KMS-11 (cell line): ENCODE data around the gene DMBX1.

Experiments used
- H2AFZ ChIP-seq: fragments of 200-600 bp; sonication (generic); 2 replicates; pipeline ENCODE4 v1.6.1; 2016; ENCODE audit warnings: antibody characterized with exemption, mixed run types, low read depth
- H3K27ac ChIP-seq: fragments of 200-600 bp; sonication (generic); 2 replicates; pipeline ENCODE4 v1.6.1; 2016; ENCODE audit warnings: mild to moderate bottlenecking, mixed run types
- H3K27me3 ChIP-seq: fragments of 200-600 bp; sonication (generic); 2 replicates; pipeline ENCODE4 v1.6.1; 2017; ENCODE audit warnings: mild to moderate bottlenecking, low read depth, mixed run types, moderate library complexity; ENCODE audit not compliant: insufficient read depth
- H3K36me3 ChIP-seq: fragments of 200-600 bp; sonication (generic); 2 replicates; pipeline ENCODE4 v1.6.1; 2017; ENCODE audit warnings: mild to moderate bottlenecking, mixed run types; ENCODE audit not compliant: insufficient read depth
- H3K4me1 ChIP-seq: fragments of 200-600 bp; sonication (generic); 2 replicates; pipeline ENCODE4 v1.6.1; 2016; ENCODE audit warnings: mild to moderate bottlenecking, low read depth, mixed run types; ENCODE audit not compliant: poor library complexity, severe bottlenecking
- H3K4me2 ChIP-seq: fragments of 200-600 bp; sonication (generic); 2 replicates; pipeline ENCODE4 v1.7.0; 2016; ENCODE audit warnings: mild to moderate bottlenecking, mixed run types
- H3K4me3 ChIP-seq: fragments of 200-600 bp; sonication (generic); IDR thresholded peaks from 2 replicates; pipeline ENCODE4 v1.6.1; 2017; ENCODE audit warnings: low read depth, low read length, mixed read lengths; ENCODE audit not compliant: insufficient read depth
- H3K79me2 ChIP-seq: fragments of 200-600 bp; sonication (generic); 2 replicates; pipeline ENCODE4 v1.6.1; 2016; ENCODE audit warnings: low read depth, mixed run types; ENCODE audit not compliant: insufficient read depth
- H3K9ac ChIP-seq: fragments of 200-600 bp; sonication (generic); 2 replicates; pipeline ENCODE4 v1.6.1; 2016; ENCODE audit warnings: mild to moderate bottlenecking, mixed run types
- H4K20me1 ChIP-seq: fragments of 200-600 bp; sonication (generic); 2 replicates; pipeline ENCODE4 v1.6.1; 2016; ENCODE audit warnings: mild to moderate bottlenecking, mixed run types; ENCODE audit not compliant: insufficient read depth
- CTCF ChIP-seq: fragments of 200-600 bp; sonication (generic); conservative IDR thresholded peaks from 2 replicates; pipeline ENCODE4 v1.6.1; 2017; ENCODE audit warnings: low read depth, mild to moderate bottlenecking, antibody characterized with exemption, low read length, moderate library complexity, mixed read lengths

Gene DMBX1

GRCh38 chr1:46486432-46487015 is 3.1 kb upstream of the DMBX1 start:
- no peak overlapping the region for H3K4me2 ChIP-seq
- H3K4me1 ChIP-seq, result no peaks in the 10 kb centered on the region
- no peaks in the 10 kb centered on the region for H3K36me3 ChIP-seq
- no peaks in the 10 kb centered on the region for H4K20me1 ChIP-seq
- no peak overlapping the region for H3K9ac ChIP-seq
- no peak overlapping the region for H2AFZ ChIP-seq
- no peaks in the 10 kb centered on the region for H3K79me2 ChIP-seq
- no peak overlapping the region for H3K27ac ChIP-seq
- TF ChIP-seq CTCF, result no peak
- H3K4me3 ChIP-seq, result no peak overlapping the region
- peaks cover 30% of the 10 kb centered on the region for H3K27me3 ChIP-seq

- Histone ChIP-seq H3K27me3 (peaks cover 40% of the 10 kb centered on the region), H4K20me1 (no peaks in the 10 kb centered on the region)
Observed at GRCh38 chr1:46487818-46488218, 1.8 kb upstream of the DMBX1 start.

GRCh38 chr1:46488343-46489168 is 1.1 kb upstream of the DMBX1 start:
- Histone ChIP-seq H3K9ac (no peak overlapping the region), H3K36me3 (no peaks in the 10 kb centered on the region), H3K27me3 (peaks cover 40% of the 10 kb centered on the region), H3K27ac (no peak overlapping the region), H2AFZ (no peak overlapping the region; the same call in 1 of the 2 replicates), H3K4me3 (no peak overlapping the region), H3K4me1 (no peaks in the 10 kb centered on the region), H3K4me2 (no peak overlapping the region), H4K20me1 (no peaks in the 10 kb centered on the region), H3K79me2 (no peaks in the 10 kb centered on the region)
- TF ChIP-seq CTCF, result no peak

More at GRCh38 chr1:46487818-46488218, 1.8 kb upstream of the DMBX1 start:
- no peak overlapping the region for H2AFZ ChIP-seq
- no peak overlapping the region for H3K27ac ChIP-seq
- H3K79me2 ChIP-seq, result no peaks in the 10 kb centered on the region
- H3K9ac ChIP-seq, result no peak overlapping the region
- no peak overlapping the region for H3K4me2 ChIP-seq
- no peaks in the 10 kb centered on the region for H3K4me1 ChIP-seq
- no peak overlapping the region for H3K4me3 ChIP-seq
- no peak for TF ChIP-seq CTCF
- no peaks in the 10 kb centered on the region for H3K36me3 ChIP-seq

GRCh38 chr1:46489169-46489637 is 433 bp upstream of the DMBX1 start:
- Histone ChIP-seq H4K20me1 (no peaks in the 10 kb centered on the region), H3K27me3 (peaks cover 41% of the 10 kb centered on the region), H3K36me3 (no peaks in the 10 kb centered on the region), H3K4me1 (no peaks in the 10 kb centered on the region), H3K27ac (no peak overlapping the region), H3K4me2 (peak overlapping the region; percentile 42; the same call in 1 of the 2 replicates), H3K9ac (no peak overlapping the region), H3K79me2 (no peaks in the 10 kb centered on the region), H3K4me3 (no peak overlapping the region), H2AFZ (peak overlapping the region; percentile 59; the same call in 1 of the 2 replicates)
- no peak for TF ChIP-seq CTCF
